Suprapubic skin (tissue), 3 donors: ENCODE data around the gene CADM1.

ENCODE experiments used
- CTCF ChIP-seq, 2 donors: fragments of 200-600 bp in 1 of 2; fragments of 450-650 bp in 1 of 2; sonication (generic) in 1 of 2; IDR thresholded peaks; one replicate each; pipeline ENCODE4 v1.5.1; 2016 to 2019; ENCODE audit warnings: antibody characterized with exemption in 2 of 2, mild to moderate bottlenecking in 1 of 2, moderate library complexity in 1 of 2
- EP300 ChIP-seq: sonication (generic); formaldehyde crosslinking; IDR thresholded peaks from one replicate; pipeline ENCODE4 v1.6.1; 2017; ENCODE audit warnings: antibody characterized with exemption
- POLR2A ChIP-seq, 2 donors: fragments of 450-650 bp; IDR thresholded peaks; one replicate each; pipeline ENCODE4 v1.6.1; 2017; ENCODE audit warnings: antibody characterized with exemption in 2 of 2, mild to moderate bottlenecking in 2 of 2, moderate library complexity in 2 of 2

- TF ChIP-seq CTCF (IDR thresholded peaks at IDR 0.05) (no peak), POLR2A (IDR thresholded peaks at IDR 0.05) (no peak), EP300 (no peak)
Measured at GRCh38 chr11:115391160-115391559, 113.1 kb downstream of the CADM1 start.
